Endothelial cell of umbilical vein (primary cell): Measurements from ENCODE around the gene PNKD. TPM values are rescaled to one million over a fixed set of nuclear protein-coding genes. Genes with fewer than 3 reads are reported as not detected.

Source experiments
- BruUV-seq: library from RNA; stranded (reverse); fragments of 400-500 nt; replicated peaks from 2 replicates; lab custom pipeline; 2021; lab: Mats Ljungman, UMichigan
- CTCF ChIA-PET: fragments of 300-600, 350-600 bp; sonication (Branson Sonifier 250); formaldehyde crosslinking; loops from one replicate; lab custom pipeline; 2021; ENCODE audit warnings: antibody characterized with exemption, inconsistent platforms; lab: Charles Lee
- POLR2A ChIA-PET: fragments of 300-600, 350-600 bp; sonication (Branson Sonifier 250); formaldehyde crosslinking; loops from one replicate; lab custom pipeline; 2021; ENCODE audit warnings: antibody characterized with exemption, inconsistent platforms; lab: Charles Lee
- DNase-seq: peaks from one replicate; pipeline ENCODE4 v3.0.0-alpha.2; 2011; ENCODE audit warnings: low read depth, low spot score
- FAIRE-seq: peaks from 2 replicates; lab custom pipeline; 2011; peaks lifted over from hg19 to GRCh38; lab: Jason Lieb, UNC
- H2AFZ ChIP-seq: 2 replicates; pipeline ENCODE4 v1.6.0; 2012; ENCODE audit warnings: low read depth, low read length, control low read depth, inconsistent platforms
- H3K27ac ChIP-seq: 2 replicates; pipeline ENCODE4 v1.5.1; 2011; ENCODE audit warnings: low read depth, mild to moderate bottlenecking, control low read depth, low read length, moderate library complexity; ENCODE audit not compliant: insufficient read depth
- H3K27me3 ChIP-seq, 2 experiments: 2 replicates each; pipeline versions ENCODE4 v1.6.0 to v1.6.1; 2011; ENCODE audit warnings: low read length in 2 of 2, mixed read lengths in 1 of 2; ENCODE audit not compliant: control insufficient read depth in 2 of 2, insufficient read depth in 2 of 2
- H3K36me3 ChIP-seq, 2 experiments: 2 replicates in 1 of 2; 3 replicates in 1 of 2; pipeline ENCODE4 v1.5.1; 2011; ENCODE audit warnings: low read length in 2 of 2, mild to moderate bottlenecking in 1 of 2, moderate library complexity in 1 of 2; ENCODE audit not compliant: control insufficient read depth in 2 of 2, insufficient read depth in 2 of 2; ENCODE audit errors: extremely low read depth in 1 of 2
- H3K4me1 ChIP-seq: 3 replicates; pipeline ENCODE4 v1.5.1; 2011; ENCODE audit warnings: mild to moderate bottlenecking, low read length; ENCODE audit not compliant: control insufficient read depth, insufficient read depth; ENCODE audit errors: extremely low read depth
- H3K4me2 ChIP-seq: 2 replicates; pipeline ENCODE4 v1.6.1; 2011; ENCODE audit warnings: low read length, control low read depth, mixed read lengths; ENCODE audit not compliant: insufficient read depth
- H3K4me3 ChIP-seq, 3 experiments: fragments of 200-600 bp in 1 of 3; sonication (generic), shearing (Covaris generic) in 1 of 3; replicated peaks in 1 of 3; 2 replicates each; pipeline ENCODE4 v1.5.1; 2011 to 2016; ENCODE audit warnings: control low read depth in 3 of 3, low read length in 3 of 3, mild to moderate bottlenecking in 2 of 3, inconsistent platforms in 1 of 3, low read depth in 1 of 3, moderate library complexity in 1 of 3; ENCODE audit not compliant: insufficient read depth in 1 of 3
- H3K79me2 ChIP-seq: 2 replicates; pipeline ENCODE4 v1.6.0; 2012; ENCODE audit warnings: low read length, inconsistent platforms; ENCODE audit not compliant: control insufficient read depth, insufficient read depth
- H3K9ac ChIP-seq: replicated peaks from 2 replicates; pipeline ENCODE3; 2011; ENCODE audit warnings: low read length, control low read depth; ENCODE audit not compliant: insufficient read depth; ENCODE audit errors: extremely low read depth
- H3K9me1 ChIP-seq: replicated peaks from 3 replicates; pipeline ENCODE4 v1.6.0; 2011; ENCODE audit warnings: mild to moderate bottlenecking, low read length; ENCODE audit not compliant: control insufficient read depth, insufficient read depth; ENCODE audit errors: extremely low read depth
- H3K9me3 ChIP-seq: replicated peaks from 2 replicates; pipeline ENCODE4 v1.5.1; 2012; ENCODE audit warnings: low read length, inconsistent platforms; ENCODE audit not compliant: control insufficient read depth, insufficient read depth
- H4K20me1 ChIP-seq: replicated peaks from 2 replicates; pipeline ENCODE3; 2011; ENCODE audit warnings: mild to moderate bottlenecking, low read length; ENCODE audit not compliant: control insufficient read depth, insufficient read depth; ENCODE audit errors: extremely low read depth
- JUN ChIP-seq: IDR thresholded peaks from 2 replicates; pipeline ENCODE4 v1.6.1; 2011; ENCODE audit warnings: borderline replicate concordance, low read depth; ENCODE audit not compliant: insufficient read length, insufficient read depth
- MYC ChIP-seq: IDR thresholded peaks from one replicate; pipeline ENCODE4 v1.6.1; 2011; ENCODE audit warnings: mild to moderate bottlenecking, low read depth, low read length
- dilution Hi-C: fragments of 300-500 bp; cut with MboI; formaldehyde crosslinking; loops from one replicate; pipeline ENCODE4 v1.15.0; 2019; ENCODE audit warnings: low sequenced_read_pairs; ENCODE audit not compliant: extremely low pct_ligation_motif_present
- intact Hi-C: fragments of 100-400 bp; cut with micrococcal nuclease; formaldehyde crosslinking; loops from one replicate; pipeline ENCODE4 v1.10.0; 2022
- polyA plus RNA-seq, 4 experiments: library from polyadenylated mRNA; depleted of rRNA in 3 of 4; stranded (reverse) in 3 of 4; unstranded in 1 of 4; fragments of >200 nt; gene quantifications; 2 replicates each; pipeline versions ENCODE4 v1.2.1 to v1.2.3, GENCODE V29; 2011 to 2012; ENCODE audit warnings: missing spikeins in 1 of 4
- total RNA-seq: library from RNA; stranded (reverse); gene quantifications from 2 replicates; pipeline ENCODE4 v1.2.3, GENCODE V29; 2021
- TF ChIP-seq, protein P1 (sequence below), 2 donors: IDR thresholded peaks; 1 replicate in 1 of 2; 2 replicates in 1 of 2; pipeline ENCODE4 v1.5.1; 2011; ENCODE audit warnings: low read length in 2 of 2, mild to moderate bottlenecking in 2 of 2, moderate library complexity in 2 of 2, control low read depth in 1 of 2, inconsistent platforms in 1 of 2, low read depth in 1 of 2; ENCODE audit not compliant: insufficient read depth in 1 of 2; ENCODE audit errors: extremely low read depth in 1 of 2

Gene PNKD
- total and polyA plus RNA-seq, 2 donors (not counting 3 experiments of a cell fraction or from before 2014, with no cell fraction given) = 56.1 to 88.3 TPM

DNA sequence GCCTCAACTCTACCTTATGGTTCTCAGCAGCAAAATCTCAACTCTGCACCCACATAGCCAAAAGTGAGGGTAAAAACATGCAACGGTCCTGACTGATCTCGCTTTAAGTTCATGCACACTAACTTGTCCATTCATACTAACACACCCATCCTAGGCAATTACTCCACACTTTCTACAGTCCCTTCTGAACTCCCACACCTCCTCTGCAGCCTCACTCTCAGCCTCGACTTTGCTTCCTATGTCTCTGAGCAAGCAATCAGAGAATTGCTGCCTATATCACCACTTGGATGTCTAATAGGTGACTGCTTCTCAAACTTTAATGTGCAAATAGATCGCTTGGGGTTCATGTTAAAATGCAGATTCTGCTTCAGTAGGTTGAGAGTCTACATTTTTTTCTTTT lies 29.8 kb downstream of the PNKD start:
- dilution Hi-C loops (no loop called here), intact Hi-C loops (no loop called here)
- H2AFZ ChIP-seq = no peak overlapping the region
- no peaks in the 10 kb centered on the region for H4K20me1 ChIP-seq
- FAIRE-seq (no peak), DNase-seq (no peak)
- H3K4me3 ChIP-seq = no peak overlapping the region
- H3K9me3 ChIP-seq = no peaks in the 10 kb centered on the region
- no peaks in the 10 kb centered on the region for H3K36me3 ChIP-seq
- H3K79me2 ChIP-seq = no peaks in the 10 kb centered on the region
- H3K27ac ChIP-seq = no peak overlapping the region
- ChIA-PET CTCF (interaction anchor here (0.7 to 12.1 kb wide), 2 partner anchors 56 to 96 kb away, joined by 4 to 178 read pairs; partner anchors contain the start of gene CATIP), POLR2A (no interaction called here)
- peaks cover 12% of the 10 kb centered on the region for H3K4me1 ChIP-seq
- no peak overlapping the region for H3K4me2 ChIP-seq
- BruUV-seq = no TSS peak
- H3K9ac ChIP-seq = no peak overlapping the region
- no peak for TF ChIP-seq JUN
- no peaks in the 10 kb centered on the region for H3K27me3 ChIP-seq
- no peaks in the 10 kb centered on the region for H3K9me1 ChIP-seq

DNA sequence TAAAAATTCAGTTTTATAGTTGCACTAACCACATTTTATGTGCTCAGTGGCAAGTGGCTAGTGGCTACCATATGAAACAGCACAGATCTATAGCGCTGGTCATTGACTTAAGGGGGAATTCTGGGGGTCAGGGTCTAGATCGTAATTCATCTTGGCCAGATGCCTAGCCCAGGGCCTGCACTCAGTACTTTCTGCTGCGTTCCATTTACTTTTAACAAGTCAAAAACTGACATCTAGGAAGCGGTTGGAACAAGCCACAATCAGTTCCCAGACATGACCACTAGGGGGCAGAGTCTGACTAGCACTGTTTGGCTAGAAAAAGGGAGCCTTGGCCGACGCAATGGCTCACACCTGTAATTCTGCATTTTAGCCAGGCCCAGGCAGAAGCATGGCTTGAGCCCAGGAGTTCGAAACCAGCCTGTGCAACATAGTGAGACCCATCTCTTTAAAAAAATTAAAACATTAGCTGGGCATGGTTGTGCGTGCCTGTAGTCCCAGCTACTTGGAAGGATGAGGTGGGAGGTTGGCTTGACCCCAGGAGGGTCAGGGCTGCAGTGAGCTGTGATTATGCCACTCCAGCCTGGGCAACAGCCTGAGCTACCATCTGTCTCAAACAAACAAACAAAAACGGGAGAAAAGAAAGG lies 31.0 kb downstream of the PNKD start:
- no peak overlapping the region for H2AFZ ChIP-seq
- DNase-seq = peak; percentile 88

More for the DNA sequence above, 31.0 kb downstream of the PNKD start:
- H3K79me2 ChIP-seq = no peaks in the 10 kb centered on the region
- ChIA-PET POLR2A (no interaction called here), CTCF (interaction anchor here (0.9 to 12.1 kb wide), 18 partner anchors 9 to 94 kb away, joined by 3 to 178 read pairs (median 5); partner anchors contain the start of gene CATIP)
- no peak overlapping the region for H3K4me3 ChIP-seq
- H3K9me1 ChIP-seq = no peaks in the 10 kb centered on the region
- no peaks in the 10 kb centered on the region for H4K20me1 ChIP-seq
- H3K4me2 ChIP-seq = no peak overlapping the region
- dilution Hi-C loops (no loop called here), intact Hi-C loops (loop anchor here (1.0 kb wide), 4 partner anchors 21 to 165 kb away; partner anchors contain the start of gene CATIP)
- no peaks in the 10 kb centered on the region for H3K36me3 ChIP-seq
- H3K9ac ChIP-seq = no peak overlapping the region
- H3K27me3 ChIP-seq = no peaks in the 10 kb centered on the region
- FAIRE-seq = peak; percentile 98
- no peak overlapping the region for H3K27ac ChIP-seq
- no TSS peak for BruUV-seq
- H3K4me1 ChIP-seq = peaks cover 6% of the 10 kb centered on the region
- TF ChIP-seq MYC = no peak
- TF ChIP-seq, protein P1, sequence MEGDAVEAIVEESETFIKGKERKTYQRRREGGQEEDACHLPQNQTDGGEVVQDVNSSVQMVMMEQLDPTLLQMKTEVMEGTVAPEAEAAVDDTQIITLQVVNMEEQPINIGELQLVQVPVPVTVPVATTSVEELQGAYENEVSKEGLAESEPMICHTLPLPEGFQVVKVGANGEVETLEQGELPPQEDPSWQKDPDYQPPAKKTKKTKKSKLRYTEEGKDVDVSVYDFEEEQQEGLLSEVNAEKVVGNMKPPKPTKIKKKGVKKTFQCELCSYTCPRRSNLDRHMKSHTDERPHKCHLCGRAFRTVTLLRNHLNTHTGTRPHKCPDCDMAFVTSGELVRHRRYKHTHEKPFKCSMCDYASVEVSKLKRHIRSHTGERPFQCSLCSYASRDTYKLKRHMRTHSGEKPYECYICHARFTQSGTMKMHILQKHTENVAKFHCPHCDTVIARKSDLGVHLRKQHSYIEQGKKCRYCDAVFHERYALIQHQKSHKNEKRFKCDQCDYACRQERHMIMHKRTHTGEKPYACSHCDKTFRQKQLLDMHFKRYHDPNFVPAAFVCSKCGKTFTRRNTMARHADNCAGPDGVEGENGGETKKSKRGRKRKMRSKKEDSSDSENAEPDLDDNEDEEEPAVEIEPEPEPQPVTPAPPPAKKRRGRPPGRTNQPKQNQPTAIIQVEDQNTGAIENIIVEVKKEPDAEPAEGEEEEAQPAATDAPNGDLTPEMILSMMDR (IDR thresholded peaks at IDR 0.05; ENCODE audit: extremely low read depth in 1 of 2, insufficient read depth in 1 of 2, low read depth in 1 of 2, low read length in 2 of 2) = peak; percentile 86
- H3K9me3 ChIP-seq = no peaks in the 10 kb centered on the region
